Aorta (tissue), 5 donors: ENCODE measurements around the gene MPZL1. TPM values are rescaled to one million over a fixed set of nuclear protein-coding genes. Genes with fewer than 3 reads are reported as not detected.

Experiments used
- ATAC-seq: fragments of 200-7000 bp; cut with Tn5 transposase; one replicate; pipeline ENCODE4 v1.9.1; 2022; ENCODE audit warnings: moderate library complexity; ENCODE audit not compliant: low FRiP score
- DNase-seq, 2 donors: peaks; one replicate each; pipeline ENCODE4 v3.0.0-alpha.2; 2020
- H3K27ac ChIP-seq, 2 donors: one replicate each; pipeline ENCODE4 v1.5.1; 2013; ENCODE audit warnings: low read length in 2 of 2, mild to moderate bottlenecking in 2 of 2, moderate library complexity in 2 of 2, control low read depth in 1 of 2, inconsistent platforms in 1 of 2, low read depth in 1 of 2
- H3K27me3 ChIP-seq, 2 donors: one replicate each; pipeline ENCODE4 v1.6.1; 2013; ENCODE audit warnings: control low read depth in 1 of 2, low read length in 1 of 2, mild to moderate bottlenecking in 1 of 2, moderate library complexity in 1 of 2; ENCODE audit not compliant: insufficient read depth in 2 of 2, control insufficient read depth in 1 of 2
- H3K36me3 ChIP-seq, 2 donors: one replicate each; pipeline ENCODE4 v1.6.1; 2013; ENCODE audit warnings: control low read depth in 1 of 2, low read length in 1 of 2, mild to moderate bottlenecking in 1 of 2; ENCODE audit not compliant: insufficient read depth in 2 of 2, control insufficient read depth in 1 of 2
- H3K4me1 ChIP-seq, 2 donors: one replicate each; pipeline ENCODE4 v1.6.1; 2013; ENCODE audit warnings: low read length in 2 of 2, control low read depth in 1 of 2, mild to moderate bottlenecking in 1 of 2, moderate library complexity in 1 of 2; ENCODE audit not compliant: insufficient read depth in 2 of 2, control insufficient read depth in 1 of 2
- H3K4me3 ChIP-seq, 2 donors: one replicate each; pipeline ENCODE4 v1.5.1; 2013; ENCODE audit warnings: low read length in 2 of 2, control low read depth in 1 of 2, mild to moderate bottlenecking in 1 of 2
- H3K9me3 ChIP-seq: one replicate; pipeline ENCODE4 v1.6.1; 2013; ENCODE audit warnings: mild to moderate bottlenecking, low read length; ENCODE audit not compliant: control insufficient read depth
- WGBS, 2 donors: extraction: QIAGEN DNeasy Blood & Tissue Kit; methylation state at CpG; one replicate each; pipeline ENCODE4 v1.1.7; 2013; 5-methylcytosine and 5-hydroxymethylcytosine counted together
- intact Hi-C, 2 donors: fragments of 100-400 bp; cut with DNase I; formaldehyde crosslinking; loops; one replicate each; pipeline versions ENCODE4 v1.14.2 to v1.15.0; 2022
- polyA plus RNA-seq, 2 donors: library from polyadenylated mRNA; stranded (reverse); fragments of 200-250 nt; gene quantifications; one replicate each; pipeline ENCODE4 v1.2.3, GENCODE V29; 2013
- total RNA-seq, 2 donors: library from RNA; stranded (reverse); fragmentation: NEBNext Ultra II Directional; extraction: Animal tissue kit (Norgen Biotek cat#: 25700); gene quantifications; one replicate each; pipeline ENCODE4 v1.2.1, GENCODE V29; 2021
- donor health status: healthy with polysubstance abuse.
- donor health status: Bipolar disorder and iron deficiency.
- donor health status: DM: no; HTN: no; CAD: no.
- donor health status: DM: no; HTN: no; CAD: no.
- donor health status: DM: yes; HTN: yes; CAD: no.

Gene MPZL1
- total and polyA plus RNA-seq, 4 donors: 21.7 to 148 (median 79.9) TPM

- H3K27ac ChIP-seq: peak overlapping the region; percentile 2 to 94
- no peaks in the 10 kb centered on the region for H3K27me3 ChIP-seq
- intact Hi-C loops: loop anchor here (10.0 kb wide), 2 partner anchors 221 to 371 kb away; partner anchors contain the start of genes DCAF6 (in 1 of the 2) and MPC2 (in 1 of the 2)
- WGBS, 2 donors: 33 to 37% methylated on average over 27 to 31 of the region's 31 CpGs
- DNase-seq (peak in 1 of 2 donors; percentile 80), ATAC-seq (no peak)
- no peaks in the 10 kb centered on the region for H3K36me3 ChIP-seq
- peak overlapping the region in 1 of 2 donors; percentile 77 for H3K4me3 ChIP-seq
- no peaks in the 10 kb centered on the region for H3K4me1 ChIP-seq
- no peaks in the 10 kb centered on the region for H3K9me3 ChIP-seq
These were observed 8.3 kb upstream of the MPZL1 start for GRCh38 chr1:167713330-167714081.

- intact Hi-C loops: loop anchor here (10.0 kb wide), 2 partner anchors 221 to 371 kb away; partner anchors contain the start of genes DCAF6 (in 1 of the 2) and MPC2 (in 1 of the 2)
- Histone ChIP-seq H3K4me1 (no peaks in the 10 kb centered on the region), H3K9me3 (no peaks in the 10 kb centered on the region), H3K36me3 (no peaks in the 10 kb centered on the region), H3K27ac (peak overlapping the region in 1 of 2 donors; percentile 94), H3K4me3 (peak overlapping the region; percentile 34 to 77), H3K27me3 (no peaks in the 10 kb centered on the region)
- no peak for DNase-seq
- ATAC-seq: peak; percentile 90
- WGBS, 2 donors: 0 to 2% methylated on average over 28 of the region's 28 CpGs
These were observed 7.7 kb upstream of the MPZL1 start for GRCh38 chr1:167714098-167714438.

DNA sequence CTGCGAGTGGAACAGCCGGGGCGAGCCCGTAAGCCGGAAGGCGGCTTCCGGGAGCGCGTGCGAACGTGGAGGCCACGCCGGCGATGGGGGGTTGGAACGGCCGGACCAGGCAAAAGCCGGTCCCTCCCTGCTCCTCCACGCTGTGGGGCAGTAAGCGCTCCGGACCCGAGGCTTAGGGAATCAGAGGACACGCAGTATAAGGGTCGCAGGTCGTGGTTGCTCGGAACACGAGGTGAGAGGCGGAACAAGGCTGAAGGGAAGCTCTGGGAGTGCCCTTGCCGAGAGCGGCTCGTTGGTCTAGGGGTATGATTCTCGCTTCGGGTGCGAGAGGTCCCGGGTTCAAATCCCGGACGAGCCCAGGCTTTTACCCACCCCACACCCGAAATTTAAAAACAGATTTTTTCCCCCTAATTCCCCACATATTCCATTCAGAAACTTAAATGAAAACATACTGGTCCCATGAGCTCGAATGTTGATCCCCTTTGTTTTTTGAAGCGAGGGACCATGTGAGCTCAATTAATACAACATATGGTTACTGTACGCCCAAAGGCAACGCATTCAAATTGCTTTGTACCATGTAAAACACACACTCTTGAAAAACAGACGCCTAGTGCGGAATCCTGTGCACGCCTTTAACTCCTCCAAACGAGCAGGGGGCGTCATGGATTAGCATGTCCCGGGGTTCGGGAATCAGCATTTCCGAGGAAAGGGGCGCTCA lies 7.2 kb upstream of the MPZL1 start:
- intact Hi-C loops: loop anchor here (5.0 to 10.0 kb wide), 3 partner anchors 220 to 370 kb away; partner anchors contain the start of genes DCAF6 (in 2 of the 2) and MPC2 (in 2 of the 2)
- ATAC-seq: peak; percentile 90
- DNase-seq: peak; percentile 91 to 96
- Histone ChIP-seq H3K4me3 (peak overlapping the region; percentile 34 to 77), H3K27ac (peak overlapping the region in 1 of 2 donors; percentile 94), H3K9me3 (no peaks in the 10 kb centered on the region), H3K4me1 (no peaks in the 10 kb centered on the region), H3K27me3 (no peaks in the 10 kb centered on the region), H3K36me3 (no peaks in the 10 kb centered on the region)
- WGBS, 2 donors: 0 to 1% methylated on average over 50 of the region's 50 CpGs

DNA sequence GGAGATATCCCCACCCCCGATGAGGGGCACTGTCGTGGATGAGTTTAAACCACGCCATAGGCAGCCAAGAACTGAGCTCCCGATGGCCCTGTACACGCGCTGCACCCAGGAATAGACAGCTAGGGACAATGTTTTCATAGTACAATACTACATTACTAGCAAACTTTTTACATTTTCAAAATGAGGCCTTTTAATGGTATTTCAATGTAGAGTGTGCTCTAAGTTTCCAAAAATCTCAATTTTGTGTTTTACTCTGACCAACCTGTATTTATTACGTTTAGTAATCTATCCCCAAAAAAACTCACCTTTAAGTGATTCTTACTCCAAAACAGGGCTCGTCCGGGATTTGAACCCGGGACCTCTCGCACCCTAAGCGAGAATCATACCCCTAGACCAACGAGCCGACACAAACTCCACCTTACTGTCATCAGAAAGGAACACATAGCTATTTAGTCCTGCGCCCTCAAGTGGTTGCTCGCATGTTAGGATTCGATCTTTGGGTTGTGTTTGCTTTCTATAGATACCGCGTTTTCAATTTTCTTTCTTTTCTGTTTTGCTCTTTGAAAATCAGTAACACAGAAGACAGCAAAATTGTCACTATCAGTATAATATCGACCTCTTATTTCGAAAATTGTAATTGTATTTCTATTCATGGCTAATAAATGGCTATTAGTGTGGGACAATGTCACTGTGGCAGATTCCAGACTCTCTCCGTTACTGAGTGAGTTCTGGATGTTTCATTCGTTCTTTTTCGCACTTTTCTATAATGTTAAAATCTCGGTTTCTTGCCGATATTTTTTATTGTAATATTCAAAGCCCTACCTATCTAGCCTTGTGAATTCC lies 6.4 kb upstream of the MPZL1 start:
- H3K36me3 ChIP-seq: no peaks in the 10 kb centered on the region
- WGBS, 2 donors: 0% methylated on average over 26 of the region's 26 CpGs
- peak overlapping the region; percentile 59 to 92 for H3K4me3 ChIP-seq
- no peaks in the 10 kb centered on the region for H3K4me1 ChIP-seq
- intact Hi-C loops: loop anchor here (5.0 to 10.0 kb wide), 3 partner anchors 219 to 369 kb away; partner anchors contain the start of genes DCAF6 (in 2 of the 2) and MPC2 (in 2 of the 2)
- DNase-seq (peak; percentile 85 to 91), ATAC-seq (peak; percentile 90)
- no peaks in the 10 kb centered on the region for H3K9me3 ChIP-seq
- peak overlapping the region in 1 of 2 donors; percentile 55 for H3K27ac ChIP-seq
- no peaks in the 10 kb centered on the region for H3K27me3 ChIP-seq

- WGBS, 2 donors: 2 to 3% methylated on average over 4 of the region's 4 CpGs
- ATAC-seq (no peak), DNase-seq (no peak)
- intact Hi-C loops: loop anchor here (5.0 to 10.0 kb wide), 3 partner anchors 219 to 369 kb away; partner anchors contain the start of genes DCAF6 (in 2 of the 2) and MPC2 (in 2 of the 2)
- Histone ChIP-seq H3K4me3 (peak overlapping the region; percentile 59 to 92), H3K27me3 (no peaks in the 10 kb centered on the region), H3K36me3 (no peaks in the 10 kb centered on the region), H3K27ac (no peak overlapping the region), H3K9me3 (no peaks in the 10 kb centered on the region), H3K4me1 (no peaks in the 10 kb centered on the region)
These were observed 5.8 kb upstream of the MPZL1 start for GRCh38 chr1:167716000-167716271.

DNA sequence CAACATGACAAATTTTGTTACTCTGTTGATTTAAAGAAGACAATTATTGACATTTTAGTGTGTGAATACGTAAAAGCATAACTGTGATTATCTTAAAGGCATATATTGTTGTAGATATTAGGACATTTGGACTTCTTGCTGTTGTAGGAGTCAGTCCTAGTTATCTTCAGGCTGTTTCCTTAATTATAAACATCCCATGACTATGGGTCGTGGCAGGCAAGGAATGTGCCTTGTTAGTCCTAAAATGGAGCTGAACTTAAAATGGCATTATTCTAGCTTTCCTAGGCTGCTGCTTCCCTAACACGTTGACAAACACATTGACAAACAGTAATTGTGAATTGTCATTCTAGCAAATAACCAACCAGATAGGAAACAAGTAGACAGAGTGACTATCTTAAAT lies 4.4 kb upstream of the MPZL1 start:
- H3K4me1 ChIP-seq: no peaks in the 10 kb centered on the region
- H3K36me3 ChIP-seq: no peaks in the 10 kb centered on the region
- 62 to 63% methylated on average over 3 of the region's 3 CpGs for WGBS, 2 donors
- H3K27ac ChIP-seq: no peak overlapping the region
- ATAC-seq (no peak), DNase-seq (no peak)
- H3K4me3 ChIP-seq: no peak overlapping the region
- no peaks in the 10 kb centered on the region for H3K27me3 ChIP-seq
- intact Hi-C loops: loop anchor here (5.0 to 10.0 kb wide), 3 partner anchors 217 to 367 kb away; partner anchors contain the start of genes DCAF6 (in 2 of the 2) and MPC2 (in 2 of the 2)
- H3K9me3 ChIP-seq: no peaks in the 10 kb centered on the region

DNA sequence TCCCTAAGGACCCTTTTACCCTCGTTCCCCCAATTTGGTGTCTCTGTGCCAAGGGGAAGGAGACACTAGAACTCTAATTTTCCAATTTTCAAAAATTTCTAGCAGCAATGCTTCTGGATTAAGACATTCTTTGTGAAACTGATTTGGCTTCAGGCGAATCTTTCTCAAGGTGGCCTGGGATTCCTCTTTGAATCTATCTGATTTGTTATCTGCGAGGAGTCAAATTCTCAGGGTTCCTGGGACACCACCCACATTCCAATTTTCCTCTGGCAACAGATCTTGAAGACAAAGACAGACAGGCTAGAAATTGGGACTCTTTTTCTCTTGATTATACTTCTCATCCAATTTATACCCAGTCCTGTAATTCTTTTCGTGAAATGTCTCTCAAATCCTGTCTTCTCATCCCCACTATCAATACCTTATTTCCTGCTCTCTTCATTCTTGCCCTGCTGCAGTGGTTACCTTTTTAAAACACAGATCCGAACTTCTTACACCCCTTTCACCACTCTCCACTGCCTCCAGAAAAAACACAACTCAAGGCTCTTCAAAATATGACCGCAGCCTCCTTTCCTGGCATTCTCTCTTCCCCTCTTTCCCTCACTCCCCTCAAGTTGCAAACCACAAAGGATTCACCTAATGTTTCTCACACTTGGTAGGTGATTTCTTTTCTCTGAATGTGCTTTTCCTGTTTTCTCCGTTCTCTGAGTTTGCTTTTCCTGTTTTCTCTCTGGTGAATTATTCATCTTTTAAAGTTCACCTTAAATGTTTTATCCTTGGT lies 2.7 kb upstream of the MPZL1 start:
- Histone ChIP-seq H3K4me1 (peaks cover 2 to 5% of the 10 kb centered on the region in 2 donors), H3K27ac (no peak overlapping the region), H3K4me3 (no peak overlapping the region), H3K36me3 (no peaks in the 10 kb centered on the region), H3K9me3 (no peaks in the 10 kb centered on the region), H3K27me3 (no peaks in the 10 kb centered on the region)
- intact Hi-C loops: loop anchor here (5.0 to 10.0 kb wide), 3 partner anchors 216 to 366 kb away; partner anchors contain the start of genes DCAF6 (in 2 of the 2) and MPC2 (in 2 of the 2)
- 90 to 93% methylated on average over 7 of the region's 7 CpGs for WGBS, 2 donors
- ATAC-seq (no peak), DNase-seq (no peak)
